GM19043 (cell line): ENCODE data around the gene CXXC5.

Source experiments
- ATAC-seq: cut with Tn5 transposase; IDR thresholded peaks from one replicate; pipeline ENCODE4 v1.9.1; 2021; ENCODE audit warnings: low read depth; ENCODE audit not compliant: unreplicated experiment

CXXC5 gene

DNA sequence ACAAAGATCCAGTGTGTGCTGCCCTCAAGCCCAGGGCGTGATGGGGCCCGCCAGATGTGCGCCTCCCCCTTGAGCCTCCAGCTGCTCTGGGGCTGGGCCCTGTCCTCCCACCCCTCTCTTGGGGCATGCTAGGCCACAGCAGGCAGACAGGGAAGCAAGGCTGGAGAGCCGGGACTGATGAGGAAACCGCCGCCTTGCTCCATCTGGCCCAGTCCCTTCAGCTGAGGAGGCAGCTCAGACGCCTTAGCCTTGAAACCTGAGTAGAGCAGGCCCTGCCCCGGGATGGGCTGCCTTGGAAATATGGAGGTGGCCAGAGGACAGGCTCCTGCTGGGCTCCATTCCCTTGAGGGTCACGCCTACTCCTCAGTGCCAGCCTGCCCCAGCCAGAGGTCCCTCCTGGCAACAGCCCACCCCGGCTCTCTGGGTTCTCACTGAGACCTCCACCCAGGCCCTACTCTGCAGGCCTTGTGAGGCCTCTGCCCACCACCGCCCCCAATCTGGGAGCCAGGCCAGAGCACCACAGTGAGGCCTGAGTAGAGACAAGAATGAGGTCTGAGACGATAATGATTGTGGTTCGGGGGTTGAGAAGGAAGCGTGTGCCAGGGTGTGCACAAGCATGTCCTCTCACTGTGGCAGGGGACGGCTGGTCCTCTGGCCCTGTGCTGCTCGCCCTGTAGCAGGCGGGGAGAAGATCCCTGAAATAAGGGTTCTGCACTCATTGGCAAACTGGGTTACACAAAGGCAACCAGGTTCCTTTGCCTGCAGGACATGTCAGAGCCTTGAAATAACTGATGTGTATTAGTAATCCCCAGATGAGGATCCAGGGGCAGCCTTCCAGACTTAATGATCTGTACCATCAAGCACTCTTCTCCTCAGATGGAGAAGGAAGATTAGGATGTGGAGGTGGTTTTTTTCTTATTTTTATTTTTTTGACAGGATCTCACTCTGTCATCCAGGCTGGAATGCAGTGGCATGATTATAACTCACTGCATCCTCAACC, 30.9 kb downstream of the CXXC5 start:
- no peak for ATAC-seq

DNA sequence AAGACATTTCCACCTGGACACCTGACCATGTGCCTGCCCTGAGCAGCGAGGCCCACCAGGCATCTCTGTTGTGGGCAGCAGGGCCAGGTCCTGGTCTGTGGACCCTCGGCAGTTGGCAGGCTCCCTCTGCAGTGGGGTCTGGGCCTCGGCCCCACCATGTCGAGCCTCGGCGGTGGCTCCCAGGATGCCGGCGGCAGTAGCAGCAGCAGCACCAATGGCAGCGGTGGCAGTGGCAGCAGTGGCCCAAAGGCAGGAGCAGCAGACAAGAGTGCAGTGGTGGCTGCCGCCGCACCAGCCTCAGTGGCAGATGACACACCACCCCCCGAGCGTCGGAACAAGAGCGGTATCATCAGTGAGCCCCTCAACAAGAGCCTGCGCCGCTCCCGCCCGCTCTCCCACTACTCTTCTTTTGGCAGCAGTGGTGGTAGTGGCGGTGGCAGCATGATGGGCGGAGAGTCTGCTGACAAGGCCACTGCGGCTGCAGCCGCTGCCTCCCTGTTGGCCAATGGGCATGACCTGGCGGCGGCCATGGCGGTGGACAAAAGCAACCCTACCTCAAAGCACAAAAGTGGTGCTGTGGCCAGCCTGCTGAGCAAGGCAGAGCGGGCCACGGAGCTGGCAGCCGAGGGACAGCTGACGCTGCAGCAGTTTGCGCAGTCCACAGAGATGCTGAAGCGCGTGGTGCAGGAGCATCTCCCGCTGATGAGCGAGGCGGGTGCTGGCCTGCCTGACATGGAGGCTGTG, 32.4 kb downstream of the CXXC5 start:
- ATAC-seq, result no peak

DNA sequence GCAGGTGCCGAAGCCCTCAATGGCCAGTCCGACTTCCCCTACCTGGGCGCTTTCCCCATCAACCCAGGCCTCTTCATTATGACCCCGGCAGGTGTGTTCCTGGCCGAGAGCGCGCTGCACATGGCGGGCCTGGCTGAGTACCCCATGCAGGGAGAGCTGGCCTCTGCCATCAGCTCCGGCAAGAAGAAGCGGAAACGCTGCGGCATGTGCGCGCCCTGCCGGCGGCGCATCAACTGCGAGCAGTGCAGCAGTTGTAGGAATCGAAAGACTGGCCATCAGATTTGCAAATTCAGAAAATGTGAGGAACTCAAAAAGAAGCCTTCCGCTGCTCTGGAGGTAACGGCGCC, 32.9 kb downstream of the CXXC5 start:
- ATAC-seq, result no peak

DNA sequence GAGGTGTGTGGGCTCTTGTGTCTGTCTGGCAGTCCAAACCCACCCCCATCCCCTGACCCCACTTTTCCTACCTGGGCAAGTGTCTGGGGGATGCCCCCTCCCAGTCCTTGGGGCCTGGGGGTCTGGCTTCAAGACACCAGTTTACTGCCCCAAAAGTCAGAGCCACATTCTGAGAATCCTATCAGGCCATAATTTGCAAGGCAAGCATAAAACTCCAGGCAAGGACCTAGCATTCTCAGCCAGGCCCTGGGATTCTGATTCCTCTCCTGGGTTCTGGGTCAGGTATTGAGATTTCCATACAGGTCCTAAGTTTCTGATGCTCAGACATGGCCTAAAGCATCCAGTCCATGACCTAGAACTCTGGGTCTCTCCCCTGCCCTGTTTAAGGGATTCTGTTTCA, 33.3 kb downstream of the CXXC5 start:
- no peak for ATAC-seq

DNA sequence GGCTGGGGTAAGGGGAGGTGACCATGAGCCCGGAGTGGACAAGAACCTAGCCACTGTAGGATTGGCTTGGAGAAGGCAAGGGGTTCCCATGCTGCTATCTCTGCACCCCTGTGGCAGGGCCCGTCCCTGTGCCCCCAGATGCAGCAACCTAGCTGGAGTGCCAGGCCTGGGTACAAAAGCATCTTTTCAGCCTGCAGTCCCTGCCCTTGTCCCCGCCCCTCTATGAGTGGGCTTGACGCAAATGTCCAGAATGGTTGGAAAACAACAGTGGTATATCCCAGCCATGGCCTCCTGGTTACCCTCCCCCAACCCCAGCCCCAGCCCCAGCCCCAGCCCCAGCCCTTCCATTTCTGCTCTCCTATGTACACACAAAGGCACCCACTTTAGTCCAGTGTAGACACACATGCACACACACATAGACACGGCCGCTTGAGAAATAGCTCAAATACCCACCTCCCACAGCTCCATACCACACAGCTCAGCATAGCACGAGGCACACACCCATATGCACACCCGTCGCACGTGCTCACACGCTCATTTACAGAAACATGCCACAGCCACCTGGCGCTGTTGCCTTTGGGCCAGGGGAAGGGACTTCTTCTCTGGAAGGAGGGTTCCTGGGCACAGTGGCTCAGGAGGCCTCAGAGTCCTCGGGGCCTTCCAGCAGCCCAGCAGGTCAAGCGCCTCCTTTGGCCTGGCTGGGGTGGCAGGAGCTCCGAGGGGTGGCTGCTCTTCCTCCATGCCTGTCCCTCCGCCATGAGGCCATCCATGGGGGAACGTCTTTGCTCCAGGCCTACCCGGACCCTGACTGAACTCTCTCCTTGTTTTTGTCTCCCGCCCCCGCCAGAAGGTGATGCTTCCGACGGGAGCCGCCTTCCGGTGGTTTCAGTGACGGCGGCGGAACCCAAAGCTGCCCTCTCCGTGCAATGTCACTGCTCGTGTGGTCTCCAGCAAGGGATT, 34.1 kb downstream of the CXXC5 start:
- no peak for ATAC-seq

DNA sequence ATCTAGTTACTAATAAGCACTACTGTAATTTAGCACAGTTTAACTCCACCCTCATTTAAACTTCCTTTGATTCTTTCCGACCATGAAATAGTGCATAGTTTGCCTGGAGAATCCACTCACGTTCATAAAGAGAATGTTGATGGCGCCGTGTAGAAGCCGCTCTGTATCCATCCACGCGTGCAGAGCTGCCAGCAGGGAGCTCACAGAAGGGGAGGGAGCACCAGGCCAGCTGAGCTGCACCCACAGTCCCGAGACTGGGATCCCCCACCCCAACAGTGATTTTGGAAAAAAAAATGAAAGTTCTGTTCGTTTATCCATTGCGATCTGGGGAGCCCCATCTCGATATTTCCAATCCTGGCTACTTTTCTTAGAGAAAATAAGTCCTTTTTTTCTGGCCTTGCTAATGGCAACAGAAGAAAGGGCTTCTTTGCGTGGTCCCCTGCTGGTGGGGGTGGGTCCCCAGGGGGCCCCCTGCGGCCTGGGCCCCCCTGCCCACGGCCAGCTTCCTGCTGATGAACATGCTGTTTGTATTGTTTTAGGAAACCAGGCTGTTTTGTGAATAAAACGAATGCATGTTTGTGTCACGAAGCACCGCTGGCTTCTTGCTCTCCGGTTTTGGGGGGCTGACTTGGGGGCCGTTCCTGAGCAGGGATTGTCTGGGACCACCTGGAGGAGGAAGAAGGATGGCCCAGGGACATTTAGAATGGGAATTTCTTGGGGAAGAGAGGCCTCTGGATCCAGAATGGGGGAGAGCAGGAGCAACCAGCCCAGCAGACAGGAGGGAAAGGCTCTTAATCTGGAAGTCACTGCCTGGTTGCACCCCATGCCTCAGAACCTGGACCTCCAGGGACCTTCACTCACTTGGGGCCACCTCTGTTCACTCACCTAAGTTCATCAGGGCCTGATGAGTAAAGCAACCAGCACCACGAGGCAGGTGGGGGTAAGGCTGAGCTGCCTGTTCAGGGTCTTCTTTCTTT, 35.4 kb downstream of the CXXC5 start:
- ATAC-seq, result no peak

DNA sequence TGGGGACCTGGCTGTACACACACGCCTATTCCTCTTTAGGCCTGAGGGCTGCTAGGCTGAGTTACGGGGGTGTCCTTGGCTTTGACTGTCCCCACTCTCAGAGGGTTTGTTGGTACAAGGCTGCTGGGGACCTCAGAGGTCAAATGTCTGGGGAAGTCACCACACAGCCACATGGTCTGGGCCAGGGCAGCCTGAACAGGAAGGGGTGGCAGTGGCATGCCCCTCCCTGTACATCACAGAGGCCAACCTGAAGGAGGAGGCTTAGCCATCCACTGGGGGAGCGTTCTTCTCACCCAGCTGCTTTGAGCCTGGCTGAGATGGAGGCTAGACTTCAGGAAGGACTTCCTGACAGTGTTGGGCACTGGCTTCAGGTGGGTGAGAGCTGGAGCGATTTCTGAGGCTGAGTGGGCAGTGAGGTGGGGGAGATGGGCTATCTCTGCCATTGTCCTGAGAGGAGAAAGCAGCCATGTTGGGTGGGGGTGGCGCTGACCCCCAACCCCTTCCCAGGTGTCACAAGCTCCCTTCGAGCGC, 36.3 kb downstream of the CXXC5 start:
- no peak for ATAC-seq

DNA sequence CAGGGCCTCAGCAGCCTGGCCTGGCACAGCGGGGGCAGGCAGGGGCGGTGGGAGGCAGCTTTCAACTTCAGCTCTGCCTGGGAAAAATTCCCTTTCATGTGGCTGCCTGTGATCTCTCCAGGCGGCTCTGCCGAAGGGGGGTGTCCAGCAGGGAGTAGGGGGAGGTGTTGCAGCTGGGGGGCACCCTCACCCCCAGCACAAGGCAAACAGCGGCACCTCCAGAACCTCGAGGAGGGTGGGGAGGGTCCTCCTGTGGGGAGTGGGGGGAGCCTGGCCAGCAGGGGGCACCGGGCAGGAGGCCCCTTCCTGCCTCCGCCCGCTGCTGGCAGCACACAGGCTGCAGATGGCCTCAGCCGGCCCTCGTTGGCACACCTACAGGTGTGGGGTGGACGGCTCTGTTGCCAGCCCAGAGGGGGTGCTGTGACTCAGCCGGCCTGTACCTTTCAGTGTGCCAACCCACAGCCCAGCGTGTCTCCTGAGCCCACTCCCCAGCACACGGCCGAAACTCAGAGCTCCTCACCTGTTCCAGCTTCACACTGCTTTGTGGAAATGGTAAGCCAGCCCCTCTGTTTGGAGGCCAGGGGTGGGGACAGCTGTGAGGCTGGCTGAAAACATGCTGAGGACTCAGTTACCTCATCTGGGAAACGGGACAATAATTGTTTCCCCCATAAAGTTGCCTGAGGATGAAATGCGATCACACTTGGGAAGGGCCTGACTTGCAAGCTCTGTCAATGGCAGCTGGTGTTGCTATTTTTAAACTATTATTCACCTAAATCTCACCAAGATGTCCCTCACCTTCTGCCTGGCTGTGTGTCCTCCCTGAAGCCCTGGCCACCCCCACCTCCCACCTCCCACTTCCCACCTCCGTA, 37.0 kb downstream of the CXXC5 start:
- no peak for ATAC-seq

DNA sequence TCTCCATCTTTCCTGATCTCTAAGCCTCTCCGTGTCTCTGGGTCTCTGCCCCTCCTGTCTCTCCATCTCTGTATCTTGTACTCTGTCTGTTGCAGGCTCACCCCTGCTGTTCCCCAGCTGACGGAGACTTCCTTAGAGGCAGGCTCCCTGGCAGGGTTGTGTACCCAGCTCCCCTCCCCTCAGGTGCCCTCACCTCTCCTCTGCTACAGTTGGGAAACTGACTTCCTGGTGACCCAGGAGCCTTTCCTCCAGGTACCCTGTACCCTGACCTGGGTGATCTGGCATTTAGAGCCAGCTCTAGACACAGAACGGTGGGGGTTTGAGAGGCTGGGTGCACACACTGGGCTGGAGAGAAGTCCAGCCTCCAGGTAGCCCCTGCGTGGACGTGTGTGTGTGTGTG, 37.7 kb downstream of the CXXC5 start:
- no peak for ATAC-seq

DNA sequence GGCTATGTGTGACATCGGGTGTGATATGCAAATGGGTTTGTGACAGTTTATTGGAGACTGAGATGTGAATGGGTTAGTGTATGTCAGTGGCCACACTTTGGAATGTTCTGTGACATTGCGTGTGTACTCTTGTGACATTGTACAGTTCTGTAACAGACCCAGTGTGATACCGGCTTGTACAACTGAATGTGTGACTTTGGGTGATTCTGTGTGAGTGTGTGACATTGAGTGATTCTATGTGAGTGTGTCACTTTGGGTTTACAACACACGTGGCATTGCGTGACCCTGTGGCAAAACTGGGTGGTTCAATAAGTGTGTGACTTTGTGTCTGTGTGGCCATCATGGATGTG, 38.2 kb downstream of the CXXC5 start:
- ATAC-seq, result no peak

DNA sequence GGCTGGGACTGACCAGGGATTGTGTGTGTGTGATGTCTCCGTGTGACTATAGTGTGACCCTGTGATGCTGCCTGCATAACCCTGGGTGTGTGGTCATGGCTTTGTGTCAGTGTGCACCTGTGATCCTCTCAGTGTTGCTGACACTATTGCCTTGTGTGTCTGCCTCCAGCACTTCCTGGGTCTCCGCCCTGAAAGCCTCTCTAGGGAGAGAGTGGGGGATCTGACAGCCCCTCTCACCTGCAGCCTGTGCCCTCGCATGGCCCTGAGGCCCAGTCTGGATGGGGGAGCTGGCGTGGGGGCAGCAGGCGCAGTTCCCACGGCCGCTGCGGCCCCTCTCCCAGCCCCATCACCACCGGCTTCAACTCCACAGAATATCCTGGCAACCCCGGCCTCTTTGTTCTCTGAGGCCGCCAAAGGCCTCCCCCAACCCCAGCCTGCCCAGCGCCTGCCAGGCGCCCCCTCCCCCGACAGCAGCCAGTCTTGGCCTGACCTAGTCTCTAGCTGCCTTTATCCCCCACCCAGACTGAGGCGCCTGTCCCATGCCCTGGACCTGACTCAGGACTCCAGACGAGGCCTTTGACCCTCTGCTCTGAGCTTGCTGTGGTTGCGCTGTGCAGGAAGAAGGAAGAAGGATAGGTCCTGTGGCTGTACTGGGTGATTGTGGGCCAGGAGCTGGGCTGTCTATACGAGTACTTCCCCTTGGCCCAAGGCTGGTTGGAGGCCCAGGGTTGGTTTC, 38.7 kb downstream of the CXXC5 start:
- no peak for ATAC-seq

DNA sequence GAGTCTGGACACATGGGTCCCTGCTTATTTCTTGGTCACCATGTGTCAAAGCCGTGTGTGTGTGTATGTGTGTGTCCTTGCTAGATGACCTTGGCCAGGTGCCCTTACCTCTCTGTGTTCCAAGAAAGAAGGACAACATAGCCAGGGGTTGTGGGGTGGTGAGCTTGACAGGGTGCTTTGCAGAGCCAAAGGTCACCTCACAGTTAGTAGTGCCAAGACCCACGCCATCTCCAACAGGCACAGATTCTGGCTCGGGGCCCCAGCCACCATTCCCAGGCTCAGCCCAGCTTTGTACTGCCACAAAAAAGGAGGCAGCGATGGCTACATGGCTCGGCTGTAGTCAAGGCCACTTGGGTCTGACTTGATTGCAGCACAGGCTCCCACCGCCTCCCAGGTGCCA, 39.5 kb downstream of the CXXC5 start:
- no peak for ATAC-seq

DNA sequence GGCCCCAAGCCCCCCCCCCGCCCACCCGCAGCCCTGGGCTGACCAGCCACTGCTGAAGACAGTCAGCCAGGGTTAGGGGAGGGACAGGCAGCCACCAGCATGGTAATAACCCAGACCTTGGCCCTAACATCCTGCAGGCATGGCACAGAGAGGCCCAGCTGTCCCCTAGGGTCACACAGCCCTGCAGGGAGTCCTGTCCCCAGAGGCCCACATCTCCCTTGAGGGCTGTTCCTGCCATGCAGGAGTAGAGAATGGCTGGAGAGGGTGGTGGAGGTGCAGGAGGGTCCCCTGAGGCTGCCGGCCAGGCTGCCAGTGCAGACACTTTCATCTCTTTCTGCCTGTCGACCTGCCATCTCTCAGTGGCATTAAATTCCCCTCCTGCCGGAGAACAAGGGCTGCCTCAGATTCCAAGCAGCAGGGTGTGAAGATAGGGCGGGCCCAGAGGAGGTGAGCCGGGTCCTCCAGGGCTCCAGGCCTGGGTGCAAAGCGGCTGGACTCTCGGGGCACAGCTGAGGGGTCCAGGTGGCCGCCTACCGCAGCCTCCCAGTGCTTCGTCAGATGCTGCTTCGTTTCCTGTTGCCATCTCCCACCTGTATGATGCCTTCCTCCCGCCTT, 40.0 kb downstream of the CXXC5 start:
- ATAC-seq, result no peak

DNA sequence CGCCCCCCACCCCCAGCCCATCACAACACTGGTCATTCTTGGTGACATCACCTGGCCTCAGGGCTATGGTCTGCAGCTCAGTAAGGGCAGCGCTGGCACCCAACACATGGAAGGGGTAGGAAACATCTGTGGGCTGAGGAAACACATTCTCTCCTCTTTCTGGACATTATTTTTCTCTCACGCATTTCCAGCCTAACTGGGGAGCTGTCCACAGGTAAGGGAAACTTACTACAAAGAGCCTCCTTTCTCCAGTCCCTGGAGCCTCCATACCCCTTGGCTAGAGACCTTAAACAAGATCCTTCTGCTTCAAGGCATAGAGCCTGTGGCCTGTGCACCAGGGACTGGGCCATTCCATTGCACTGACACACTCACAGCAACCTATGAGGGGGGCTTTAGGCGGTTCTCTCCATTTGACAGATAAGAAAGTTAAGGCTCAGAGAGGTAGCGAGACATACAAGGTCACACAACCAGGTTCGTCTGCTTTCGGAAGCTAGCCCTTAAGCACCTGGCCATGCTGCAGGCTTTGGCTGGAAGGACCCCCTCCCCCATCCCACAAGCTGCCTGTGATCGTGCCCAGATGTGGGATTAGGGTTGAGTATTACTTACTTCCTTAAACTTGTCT, 40.7 kb downstream of the CXXC5 start:
- ATAC-seq, result no peak

DNA sequence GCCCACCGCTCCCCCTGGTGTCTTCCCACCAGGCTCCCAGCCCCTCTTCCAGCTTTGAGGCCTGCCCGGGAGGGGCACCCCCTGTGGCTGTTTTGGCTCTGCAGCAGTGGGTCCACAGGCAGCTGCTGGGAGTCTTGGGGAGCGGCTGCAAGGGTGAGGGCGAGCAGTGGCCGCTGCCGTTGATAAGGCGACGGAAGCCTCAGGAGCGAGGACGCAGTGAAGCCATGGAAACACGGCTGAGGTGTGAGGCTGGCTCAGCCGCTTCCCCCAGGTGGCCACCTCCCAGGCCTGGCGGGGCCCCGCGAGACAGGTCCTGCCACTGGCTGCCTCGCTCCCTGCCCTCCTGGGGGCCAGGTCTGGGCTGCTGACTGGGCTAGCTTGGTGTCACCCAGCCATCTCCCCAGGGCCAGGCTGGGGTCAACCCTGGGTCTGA, 41.5 kb downstream of the CXXC5 start:
- no peak for ATAC-seq

DNA sequence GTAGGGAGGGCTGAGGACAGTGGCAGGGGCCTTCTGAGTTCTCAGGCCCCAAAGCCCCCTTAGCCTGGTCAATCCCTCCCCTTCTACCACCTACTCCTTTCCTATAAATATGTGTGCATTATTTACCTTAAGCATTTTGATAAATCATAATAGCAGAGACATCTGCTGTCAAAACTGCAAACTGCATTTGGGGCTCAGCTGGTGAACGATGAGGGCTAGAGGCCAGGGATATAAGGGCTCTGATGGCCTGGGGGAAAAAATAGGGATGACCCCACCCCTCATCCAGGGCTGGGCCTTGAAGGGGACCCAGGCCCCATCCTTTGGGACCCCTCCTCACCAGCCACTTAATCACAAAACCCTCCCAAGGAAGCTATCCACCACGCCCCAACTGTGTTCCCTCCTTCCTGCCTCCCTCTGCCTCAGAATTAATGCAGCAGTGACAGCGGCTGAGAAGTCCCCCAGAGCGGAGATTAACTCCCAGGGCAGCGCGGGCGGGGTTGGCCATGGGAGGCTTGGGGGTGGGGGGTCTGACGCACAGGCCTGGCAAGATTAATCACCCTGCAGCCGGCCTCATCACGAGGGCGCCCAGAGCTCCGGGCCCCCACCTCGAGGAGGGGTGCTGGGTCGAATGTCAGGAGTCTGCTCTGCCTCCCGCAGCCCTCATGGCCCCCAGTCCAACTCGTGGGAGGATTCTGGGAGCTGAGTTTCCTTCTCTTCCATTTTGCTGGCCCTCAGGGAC, 42.1 kb downstream of the CXXC5 start:
- no peak for ATAC-seq
